HepG2 (cell line): ENCODE data around the gene SDC1. TPM values are rescaled to one million over a fixed set of nuclear protein-coding genes. Genes with fewer than 3 reads are reported as not detected.
A peak's percentile ranks its signal among the peaks of the same experiment; 100 is the strongest.

Experiments
- MXD4 ChIP-seq: IDR thresholded peaks from 2 replicates; pipeline ENCODE4 v1.6.1; 2016; ENCODE audit warnings: mild to moderate bottlenecking, missing biosample characterization, missing genetic modification reagents
- NFIC ChIP-seq: IDR thresholded peaks from 2 replicates; pipeline ENCODE4 v1.6.1; 2012; ENCODE audit warnings: mild to moderate bottlenecking, low read length, inconsistent platforms
- NR2F2 ChIP-seq: IDR thresholded peaks from 2 replicates; pipeline ENCODE4 v1.6.1; 2012; ENCODE audit warnings: low read depth, inconsistent platforms, borderline replicate concordance
- POLR2G ChIP-seq: fragments of 200-400 bp; formaldehyde crosslinking; IDR thresholded peaks from 2 replicates; pipeline ENCODE4 v1.6.1; 2018; ENCODE audit warnings: mild to moderate bottlenecking, low read depth, low read length, moderate library complexity
- SNAI1 ChIP-seq: sonication (generic); formaldehyde crosslinking; IDR thresholded peaks from 2 replicates; pipeline ENCODE4 v1.5.0; 2020; ENCODE audit warnings: mild to moderate bottlenecking, missing genetic modification reagents, borderline replicate concordance
- ZBTB7A ChIP-seq: sonication (generic); formaldehyde crosslinking; IDR thresholded peaks from 2 replicates; pipeline ENCODE4 v1.8.0; 2022; ENCODE audit warnings: mild to moderate bottlenecking, missing genetic modification reagents
- ZFP90 ChIP-seq: sonication (generic); formaldehyde crosslinking; IDR thresholded peaks from 2 replicates; pipeline ENCODE4 v1.8.0; 2022; ENCODE audit warnings: missing genetic modification reagents, mild to moderate bottlenecking, inconsistent platforms, borderline replicate concordance
- ZMAT3 ChIP-seq: sonication (generic); formaldehyde crosslinking; conservative IDR thresholded peaks from 2 replicates; pipeline ENCODE4 v1.7.0; 2021; ENCODE audit warnings: missing genetic modification reagents
- ZNF24 ChIP-seq: fragments of 450-650 bp; IDR thresholded peaks from 2 replicates; pipeline ENCODE4 v1.6.1; 2017; ENCODE audit warnings: antibody characterized with exemption, mild to moderate bottlenecking
- ZNF350 ChIP-seq: sonication (generic); formaldehyde crosslinking; IDR thresholded peaks from 2 replicates; pipeline ENCODE4 v1.4.0; 2020; ENCODE audit warnings: mild to moderate bottlenecking, low read depth, missing genetic modification reagents, borderline replicate concordance
- ZNF552 ChIP-seq: sonication (generic); formaldehyde crosslinking; IDR thresholded peaks from 2 replicates; pipeline ENCODE4 v1.9.0; 2022; ENCODE audit warnings: missing genetic modification reagents, mild to moderate bottlenecking, borderline replicate concordance
- ZNF607 ChIP-seq: sonication (generic); formaldehyde crosslinking; IDR thresholded peaks from 2 replicates; pipeline ENCODE4 v1.5.1; 2020; ENCODE audit warnings: missing genetic modification reagents, mild to moderate bottlenecking, borderline replicate concordance
- polyA plus RNA-seq, 8 experiments: library from polyadenylated mRNA; depleted of rRNA in 3 of 8; stranded (reverse) in 7 of 8; unstranded in 1 of 8; fragments of >200 nt; fragmentation: Illumina TruSeq in 4 of 8; extraction: Trizol in 4 of 8; gene quantifications; 2 replicates each; pipeline versions ENCODE4 v1.2.1 to v1.2.3, GENCODE V29; 2011 to 2016; ENCODE audit warnings: low read depth in 4 of 8, missing spikeins in 1 of 8, mixed read lengths in 1 of 8; ENCODE audit not compliant: insufficient read depth in 1 of 8
- total RNA-seq, 5 experiments: library from RNA; depleted of rRNA; stranded (reverse); fragments of >200 nt; fragmentation: Illumina TruSeq; extraction: Trizol; gene quantifications; 2 replicates each; pipeline ENCODE4 v1.2.3, GENCODE V29; 2016; ENCODE audit warnings: low read depth in 1 of 5
- TF ChIP-seq, protein P1 (sequence below): sonication (generic); formaldehyde crosslinking; IDR thresholded peaks from 2 replicates; pipeline ENCODE4 v1.5.0; 2020; ENCODE audit warnings: mild to moderate bottlenecking, missing genetic modification reagents
- TF ChIP-seq, protein P2 (sequence below): IDR thresholded peaks from 2 replicates; pipeline ENCODE4 v1.4.0; 2020; ENCODE audit warnings: mild to moderate bottlenecking, missing genetic modification reagents
- TF ChIP-seq, protein P3 (sequence below): sonication (generic); formaldehyde crosslinking; IDR thresholded peaks from 2 replicates; pipeline ENCODE4 v1.4.0; 2020; ENCODE audit warnings: low read depth, mild to moderate bottlenecking, missing genetic modification reagents
- TF ChIP-seq, protein P4 (sequence below): sonication (generic); formaldehyde crosslinking; IDR thresholded peaks from 2 replicates; pipeline ENCODE4 v1.5.0; 2020; ENCODE audit warnings: missing genetic modification reagents
- TF ChIP-seq, protein P5 (sequence below): sonication (generic); formaldehyde crosslinking; IDR thresholded peaks from 2 replicates; pipeline ENCODE4 v1.8.0; 2022; ENCODE audit warnings: missing genetic modification reagents, mild to moderate bottlenecking, inconsistent platforms, borderline replicate concordance

SDC1 gene
- total and polyA plus RNA-seq, 2 of the 13 experiments (the other 11 are each of a cell fraction or from before 2014, with no cell fraction given): 108 to 119 TPM

DNA sequence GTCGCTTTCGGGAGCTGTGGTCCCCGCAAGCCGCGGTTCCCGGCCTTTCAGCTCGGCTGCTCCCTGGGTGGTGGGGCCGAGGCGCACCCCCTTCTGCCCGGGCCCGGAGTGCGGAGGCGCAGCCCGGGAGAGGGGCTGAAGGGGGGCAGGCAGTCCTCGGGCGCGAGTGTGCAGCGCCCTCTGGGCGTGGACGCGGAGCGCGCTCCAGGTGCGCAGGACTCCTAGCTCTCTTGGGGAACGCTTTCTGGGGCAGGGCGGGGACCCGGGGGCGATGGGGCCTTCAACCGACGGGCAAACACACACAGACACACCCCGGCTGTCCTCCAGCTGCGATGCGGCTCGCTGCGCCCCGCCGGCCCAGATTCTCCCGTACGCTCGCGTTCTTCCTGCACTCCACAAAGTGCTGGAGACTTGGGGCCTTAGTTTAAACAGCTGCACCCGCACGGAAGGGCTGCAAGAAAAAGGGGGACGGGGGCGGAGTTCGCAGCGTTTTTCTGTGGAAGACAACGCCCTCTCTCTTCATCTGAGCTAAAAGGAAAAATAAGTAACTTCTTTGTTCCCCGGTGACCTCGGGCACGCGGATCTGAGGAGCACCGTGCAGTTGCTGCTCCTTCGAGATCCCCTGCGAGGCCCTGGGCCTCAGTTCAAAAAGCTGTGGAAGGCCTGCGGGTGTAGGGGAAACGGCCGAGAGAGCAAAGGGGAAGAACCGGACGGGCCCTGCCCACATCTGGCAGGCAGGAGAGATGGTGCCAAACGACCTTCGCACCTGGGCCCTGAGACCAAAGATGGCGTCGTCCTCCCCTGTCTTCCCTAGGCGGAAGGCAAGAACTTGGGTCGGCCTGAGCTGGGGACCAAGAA lies 593 bp upstream of the SDC1 start (continued):
- TF ChIP-seq, protein P1, sequence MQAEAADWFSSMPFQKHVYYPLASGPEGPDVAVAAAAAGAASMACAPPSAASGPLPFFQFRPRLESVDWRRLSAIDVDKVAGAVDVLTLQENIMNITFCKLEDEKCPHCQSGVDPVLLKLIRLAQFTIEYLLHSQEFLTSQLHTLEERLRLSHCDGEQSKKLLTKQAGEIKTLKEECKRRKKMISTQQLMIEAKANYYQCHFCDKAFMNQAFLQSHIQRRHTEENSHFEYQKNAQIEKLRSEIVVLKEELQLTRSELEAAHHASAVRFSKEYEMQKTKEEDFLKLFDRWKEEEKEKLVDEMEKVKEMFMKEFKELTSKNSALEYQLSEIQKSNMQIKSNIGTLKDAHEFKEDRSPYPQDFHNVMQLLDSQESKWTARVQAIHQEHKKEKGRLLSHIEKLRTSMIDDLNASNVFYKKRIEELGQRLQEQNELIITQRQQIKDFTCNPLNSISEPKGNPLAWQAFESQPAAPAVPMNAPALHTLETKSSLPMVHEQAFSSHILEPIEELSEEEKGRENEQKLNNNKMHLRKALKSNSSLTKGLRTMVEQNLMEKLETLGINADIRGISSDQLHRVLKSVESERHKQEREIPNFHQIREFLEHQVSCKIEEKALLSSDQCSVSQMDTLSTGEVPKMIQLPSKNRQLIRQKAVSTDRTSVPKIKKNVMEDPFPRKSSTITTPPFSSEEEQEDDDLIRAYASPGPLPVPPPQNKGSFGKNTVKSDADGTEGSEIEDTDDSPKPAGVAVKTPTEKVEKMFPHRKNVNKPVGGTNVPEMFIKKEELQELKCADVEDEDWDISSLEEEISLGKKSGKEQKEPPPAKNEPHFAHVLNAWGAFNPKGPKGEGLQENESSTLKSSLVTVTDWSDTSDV (CRISPR knock-in tag): peak; percentile 24; the same call in 1 of the 2 replicates
- peak; percentile 51; the same call in 1 of the 2 replicates for TF ChIP-seq ZNF607
- TF ChIP-seq POLR2G: peak; percentile 67
- TF ChIP-seq ZNF552 (CRISPR knock-in tag): peak; percentile 51; the same call in 1 of the 2 replicates
- TF ChIP-seq SNAI1 (CRISPR knock-in tag): 0 out of 2 replicates have a peak, but pooled peaks have one; percentile 33
- TF ChIP-seq ZFP90 (CRISPR knock-in tag): peak; percentile 86; the same call in 1 of the 2 replicates
- TF ChIP-seq, protein P2, sequence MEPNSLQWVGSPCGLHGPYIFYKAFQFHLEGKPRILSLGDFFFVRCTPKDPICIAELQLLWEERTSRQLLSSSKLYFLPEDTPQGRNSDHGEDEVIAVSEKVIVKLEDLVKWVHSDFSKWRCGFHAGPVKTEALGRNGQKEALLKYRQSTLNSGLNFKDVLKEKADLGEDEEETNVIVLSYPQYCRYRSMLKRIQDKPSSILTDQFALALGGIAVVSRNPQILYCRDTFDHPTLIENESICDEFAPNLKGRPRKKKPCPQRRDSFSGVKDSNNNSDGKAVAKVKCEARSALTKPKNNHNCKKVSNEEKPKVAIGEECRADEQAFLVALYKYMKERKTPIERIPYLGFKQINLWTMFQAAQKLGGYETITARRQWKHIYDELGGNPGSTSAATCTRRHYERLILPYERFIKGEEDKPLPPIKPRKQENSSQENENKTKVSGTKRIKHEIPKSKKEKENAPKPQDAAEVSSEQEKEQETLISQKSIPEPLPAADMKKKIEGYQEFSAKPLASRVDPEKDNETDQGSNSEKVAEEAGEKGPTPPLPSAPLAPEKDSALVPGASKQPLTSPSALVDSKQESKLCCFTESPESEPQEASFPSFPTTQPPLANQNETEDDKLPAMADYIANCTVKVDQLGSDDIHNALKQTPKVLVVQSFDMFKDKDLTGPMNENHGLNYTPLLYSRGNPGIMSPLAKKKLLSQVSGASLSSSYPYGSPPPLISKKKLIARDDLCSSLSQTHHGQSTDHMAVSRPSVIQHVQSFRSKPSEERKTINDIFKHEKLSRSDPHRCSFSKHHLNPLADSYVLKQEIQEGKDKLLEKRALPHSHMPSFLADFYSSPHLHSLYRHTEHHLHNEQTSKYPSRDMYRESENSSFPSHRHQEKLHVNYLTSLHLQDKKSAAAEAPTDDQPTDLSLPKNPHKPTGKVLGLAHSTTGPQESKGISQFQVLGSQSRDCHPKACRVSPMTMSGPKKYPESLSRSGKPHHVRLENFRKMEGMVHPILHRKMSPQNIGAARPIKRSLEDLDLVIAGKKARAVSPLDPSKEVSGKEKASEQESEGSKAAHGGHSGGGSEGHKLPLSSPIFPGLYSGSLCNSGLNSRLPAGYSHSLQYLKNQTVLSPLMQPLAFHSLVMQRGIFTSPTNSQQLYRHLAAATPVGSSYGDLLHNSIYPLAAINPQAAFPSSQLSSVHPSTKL: peak; percentile 59; the same call in 1 of the 2 replicates
- TF ChIP-seq, protein P3, sequence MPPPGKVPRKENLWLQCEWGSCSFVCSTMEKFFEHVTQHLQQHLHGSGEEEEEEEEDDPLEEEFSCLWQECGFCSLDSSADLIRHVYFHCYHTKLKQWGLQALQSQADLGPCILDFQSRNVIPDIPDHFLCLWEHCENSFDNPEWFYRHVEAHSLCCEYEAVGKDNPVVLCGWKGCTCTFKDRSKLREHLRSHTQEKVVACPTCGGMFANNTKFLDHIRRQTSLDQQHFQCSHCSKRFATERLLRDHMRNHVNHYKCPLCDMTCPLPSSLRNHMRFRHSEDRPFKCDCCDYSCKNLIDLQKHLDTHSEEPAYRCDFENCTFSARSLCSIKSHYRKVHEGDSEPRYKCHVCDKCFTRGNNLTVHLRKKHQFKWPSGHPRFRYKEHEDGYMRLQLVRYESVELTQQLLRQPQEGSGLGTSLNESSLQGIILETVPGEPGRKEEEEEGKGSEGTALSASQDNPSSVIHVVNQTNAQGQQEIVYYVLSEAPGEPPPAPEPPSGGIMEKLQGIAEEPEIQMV (CRISPR knock-in tag): no peak; the same call in 1 of the 2 replicates
- TF ChIP-seq, protein P4, sequence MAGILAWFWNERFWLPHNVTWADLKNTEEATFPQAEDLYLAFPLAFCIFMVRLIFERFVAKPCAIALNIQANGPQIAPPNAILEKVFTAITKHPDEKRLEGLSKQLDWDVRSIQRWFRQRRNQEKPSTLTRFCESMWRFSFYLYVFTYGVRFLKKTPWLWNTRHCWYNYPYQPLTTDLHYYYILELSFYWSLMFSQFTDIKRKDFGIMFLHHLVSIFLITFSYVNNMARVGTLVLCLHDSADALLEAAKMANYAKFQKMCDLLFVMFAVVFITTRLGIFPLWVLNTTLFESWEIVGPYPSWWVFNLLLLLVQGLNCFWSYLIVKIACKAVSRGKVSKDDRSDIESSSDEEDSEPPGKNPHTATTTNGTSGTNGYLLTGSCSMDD (CRISPR knock-in tag): no peak
- peak; percentile 95 for TF ChIP-seq ZBTB7A
- TF ChIP-seq ZMAT3 (CRISPR knock-in tag): peak; percentile 61
- no peak for TF ChIP-seq ZNF24
- TF ChIP-seq, protein P5, sequence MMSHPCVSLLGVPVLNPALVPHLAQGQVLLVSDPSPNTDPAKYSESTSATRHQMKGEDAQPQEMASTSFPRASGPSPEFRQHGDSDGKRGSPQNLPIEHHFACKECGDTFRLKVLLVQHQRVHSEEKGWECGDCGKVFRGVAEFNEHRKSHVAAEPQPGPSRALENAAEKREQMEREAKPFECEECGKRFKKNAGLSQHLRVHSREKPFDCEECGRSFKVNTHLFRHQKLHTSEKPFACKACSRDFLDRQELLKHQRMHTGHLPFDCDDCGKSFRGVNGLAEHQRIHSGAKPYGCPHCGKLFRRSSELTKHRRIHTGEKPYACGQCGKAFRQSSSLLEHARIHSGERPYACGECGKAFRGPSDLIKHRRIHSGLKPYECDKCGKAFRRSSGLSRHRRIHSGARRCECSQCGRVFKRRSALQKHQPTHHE (CRISPR knock-in tag): peak; percentile 12; the same call in 1 of the 2 replicates
- TF ChIP-seq MXD4 (CRISPR knock-in tag): peak; percentile 9; the same call in 1 of the 2 replicates
- peak; percentile 75; the same call in 1 of the 2 replicates for TF ChIP-seq ZNF350
- peak; percentile 6; the same call in 1 of the 2 replicates for TF ChIP-seq NR2F2
- TF ChIP-seq NFIC: no peak; the same call in 1 of the 2 replicates
